T-helper 9 cell (primary cell): Measurements from ENCODE around the gene ABCC6.
"Not testable (repeated sequence)": the region's sequence is repeated elsewhere in the genome, so short reads cannot be mapped to it uniquely, and the experiment has no call there.

ENCODE experiments used
- DNase-seq: peaks from one replicate; pipeline ENCODE4 v3.0.0-alpha.2; 2020

Gene ABCC6

GRCh38 chr16:16221382-16221781 lies 1.9 kb downstream of the ABCC6 start:
- not testable (repeated sequence) for DNase-seq

- DNase-seq, result not testable (repeated sequence)
These were observed 2.8 kb downstream of the ABCC6 start for GRCh38 chr16:16220449-16220848.

GRCh38 chr16:16218787-16219186 lies 4.5 kb downstream of the ABCC6 start:
- not testable (repeated sequence) for DNase-seq

- DNase-seq, result not testable (repeated sequence)
These were observed 4.9 kb downstream of the ABCC6 start for GRCh38 chr16:16218349-16218748.

- DNase-seq, result not testable (repeated sequence)
These were observed 9.4 kb downstream of the ABCC6 start for GRCh38 chr16:16213863-16214293.

- DNase-seq, result not testable (repeated sequence)
These were observed 11.9 kb downstream of the ABCC6 start for GRCh38 chr16:16211404-16211803.

GRCh38 chr16:16208461-16208860 lies 14.8 kb downstream of the ABCC6 start:
- DNase-seq, result not testable (repeated sequence)

GRCh38 chr16:16207787-16208334 lies 15.4 kb downstream of the ABCC6 start:
- not testable (repeated sequence) for DNase-seq

- not testable (repeated sequence) for DNase-seq
These were observed 16.1 kb downstream of the ABCC6 start for GRCh38 chr16:16207097-16207786.

GRCh38 chr16:16205864-16206263 lies 17.4 kb downstream of the ABCC6 start:
- not testable (repeated sequence) for DNase-seq

- DNase-seq, result not testable (repeated sequence)
These were observed 18.7 kb downstream of the ABCC6 start for GRCh38 chr16:16204552-16204951.

GRCh38 chr16:16203494-16203893 lies 19.8 kb downstream of the ABCC6 start:
- not testable (repeated sequence) for DNase-seq

- peak; percentile 9 for DNase-seq
These were observed 20.7 kb downstream of the ABCC6 start for GRCh38 chr16:16202400-16203143.

- DNase-seq, result not testable (repeated sequence)
These were observed 21.4 kb downstream of the ABCC6 start for GRCh38 chr16:16201880-16202279.

- DNase-seq, result not testable (repeated sequence)
These were observed 22.9 kb downstream of the ABCC6 start for GRCh38 chr16:16200391-16200790.

- not testable (repeated sequence) for DNase-seq
These were observed 23.9 kb downstream of the ABCC6 start for GRCh38 chr16:16199428-16199827.

- DNase-seq, result no peak
These were observed 25.3 kb downstream of the ABCC6 start for GRCh38 chr16:16197966-16198365.

- no peak for DNase-seq
These were observed 26.0 kb downstream of the ABCC6 start for GRCh38 chr16:16197331-16197730.

- DNase-seq, result no peak
These were observed 27.2 kb downstream of the ABCC6 start for GRCh38 chr16:16196099-16196498.

GRCh38 chr16:16191493-16192167 lies 31.7 kb downstream of the ABCC6 start:
- no peak for DNase-seq

- not testable (repeated sequence) for DNase-seq
These were observed 32.3 kb downstream of the ABCC6 start for GRCh38 chr16:16190966-16191365.

GRCh38 chr16:16190546-16190945 lies 32.7 kb downstream of the ABCC6 start:
- no peak for DNase-seq

- DNase-seq, result no peak
These were observed 33.5 kb downstream of the ABCC6 start for GRCh38 chr16:16189842-16190241.
